Upper lobe of left lung (tissue), 4 donors: ENCODE data around the gene KCNJ18.
"Not testable (repeated sequence)": the region's sequence is repeated elsewhere in the genome, so short reads cannot be mapped to it uniquely, and the experiment has no call there.

Experiments used
- EP300 ChIP-seq, 4 donors: sonication (generic); formaldehyde crosslinking; IDR thresholded peaks; one replicate each; pipeline ENCODE4 v1.5.1; 2017; ENCODE audit warnings: antibody characterized with exemption in 4 of 4, control low read depth in 2 of 4
- POLR2A ChIP-seq, 4 donors: fragments of 450-650 bp; IDR thresholded peaks; one replicate each; pipeline ENCODE4 v1.5.1; 2016 to 2017; ENCODE audit warnings: antibody characterized with exemption in 4 of 4, mild to moderate bottlenecking in 2 of 4
- POLR2AphosphoS5 ChIP-seq, 2 donors: sonication (generic); formaldehyde crosslinking; IDR thresholded peaks; one replicate each; pipeline ENCODE4 v1.5.1; 2017; ENCODE audit warnings: antibody characterized with exemption in 2 of 2
- TF ChIP-seq, protein P1 (sequence below), 6 experiments: fragments of 450-650 bp in 4 of 6; fragments of 200-600 bp in 2 of 6; sonication (generic) in 2 of 6; IDR thresholded peaks; one replicate each; pipeline ENCODE4 v1.5.1; 2016 to 2019; ENCODE audit warnings: antibody characterized with exemption in 6 of 6

DNA sequence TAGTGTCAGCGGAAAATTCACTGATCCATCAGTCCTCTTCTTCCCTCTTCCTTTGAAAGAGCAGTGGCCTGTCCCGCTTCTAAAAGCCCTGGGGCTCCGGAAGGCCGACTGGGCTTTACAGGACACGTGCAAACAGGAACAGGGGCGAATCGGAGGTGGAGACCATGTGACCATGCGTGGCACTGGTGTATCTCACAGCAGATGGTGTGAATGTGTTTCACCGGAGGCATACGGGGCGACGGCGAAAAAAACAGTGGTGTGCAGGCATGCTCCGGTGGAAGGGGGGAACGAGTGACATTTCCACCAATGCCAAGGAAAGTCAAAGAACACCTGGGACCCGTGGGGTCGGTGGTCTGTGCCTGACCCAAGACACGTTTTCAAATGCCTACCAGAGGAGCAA lies 8.4 kb upstream of the KCNJ18 start:
- TF ChIP-seq, protein P1, sequence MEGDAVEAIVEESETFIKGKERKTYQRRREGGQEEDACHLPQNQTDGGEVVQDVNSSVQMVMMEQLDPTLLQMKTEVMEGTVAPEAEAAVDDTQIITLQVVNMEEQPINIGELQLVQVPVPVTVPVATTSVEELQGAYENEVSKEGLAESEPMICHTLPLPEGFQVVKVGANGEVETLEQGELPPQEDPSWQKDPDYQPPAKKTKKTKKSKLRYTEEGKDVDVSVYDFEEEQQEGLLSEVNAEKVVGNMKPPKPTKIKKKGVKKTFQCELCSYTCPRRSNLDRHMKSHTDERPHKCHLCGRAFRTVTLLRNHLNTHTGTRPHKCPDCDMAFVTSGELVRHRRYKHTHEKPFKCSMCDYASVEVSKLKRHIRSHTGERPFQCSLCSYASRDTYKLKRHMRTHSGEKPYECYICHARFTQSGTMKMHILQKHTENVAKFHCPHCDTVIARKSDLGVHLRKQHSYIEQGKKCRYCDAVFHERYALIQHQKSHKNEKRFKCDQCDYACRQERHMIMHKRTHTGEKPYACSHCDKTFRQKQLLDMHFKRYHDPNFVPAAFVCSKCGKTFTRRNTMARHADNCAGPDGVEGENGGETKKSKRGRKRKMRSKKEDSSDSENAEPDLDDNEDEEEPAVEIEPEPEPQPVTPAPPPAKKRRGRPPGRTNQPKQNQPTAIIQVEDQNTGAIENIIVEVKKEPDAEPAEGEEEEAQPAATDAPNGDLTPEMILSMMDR (IDR thresholded peaks at IDR 0.05): not testable (repeated sequence)
- not testable (repeated sequence) for TF ChIP-seq POLR2AphosphoS5, POLR2A, EP300 (IDR thresholded peaks at IDR 0.05)
